HCT116 (cell line): ENCODE measurements around the gene PKN3. TPM values are rescaled to one million over a fixed set of nuclear protein-coding genes. Genes with fewer than 3 reads are reported as not detected.

Experiments used
- ATAC-seq: fragments of 200-7000 bp; cut with Tn5 transposase; 2 replicates; pipeline ENCODE4 v1.9.1; 2020; ENCODE audit warnings: mild to moderate bottlenecking, moderate library complexity
- BruUV-seq: library from RNA; stranded (reverse); fragments of 400-500 nt; replicated peaks from 2 replicates; lab custom pipeline; 2021; lab: Mats Ljungman, UMichigan
- CTCF ChIA-PET: fragments of 300-600 bp; sonication (Branson Sonifier 250); formaldehyde crosslinking; loops from one replicate; lab custom pipeline; 2021; ENCODE audit warnings: antibody characterized with exemption; lab: Charles Lee
- POLR2A ChIA-PET: fragments of 300-600, 350-600 bp; sonication (Branson Sonifier 250); formaldehyde crosslinking; loops from one replicate; lab custom pipeline; 2021; ENCODE audit warnings: antibody characterized with exemption; lab: Charles Lee
- RAD21 ChIA-PET, 2 experiments: fragments of 300-600 bp; sonication (Branson Sonifier 250); formaldehyde crosslinking; loops; one replicate each; lab custom pipeline; 2023; ENCODE audit warnings: low total read pairs in 2 of 2; ENCODE audit not compliant: uncharacterized antibody in 2 of 2, unreplicated experiment in 2 of 2, low non-redundant PET in 1 of 2; lab: Charles Lee
- DNase-seq: peaks from one replicate; pipeline ENCODE4 v3.0.0-alpha.2; 2010; ENCODE audit warnings: low read depth, low spot score
- H2AFZ ChIP-seq: fragments of 200-600 bp; shearing (Covaris generic), sonication (generic); 2 replicates; pipeline ENCODE4 v1.6.1; 2017; ENCODE audit warnings: low read depth, mixed run types, mixed read lengths, antibody characterized with exemption, low read length; ENCODE audit not compliant: poor library complexity, severe bottlenecking
- H3K27ac ChIP-seq: 2 replicates; pipeline ENCODE4 v1.5.1; 2012; ENCODE audit warnings: low read depth, low read length
- H3K27me3 ChIP-seq: fragments of 200-600 bp; sonication (generic); 2 replicates; pipeline ENCODE4 v1.6.1; 2016; ENCODE audit warnings: mixed run types, low read length, mixed read lengths; ENCODE audit not compliant: insufficient read depth
- H3K36me3 ChIP-seq, 2 experiments: fragments of 200-500 bp in 1 of 2; fragments of 200-600 bp in 1 of 2; sonication (Bioruptor generic) in 1 of 2; sonication (generic) in 1 of 2; 2 replicates each; pipeline versions ENCODE4 v1.5.1 to v1.6.1; 2014 to 2016; ENCODE audit warnings: low read length in 2 of 2, inconsistent platforms in 1 of 2, mixed read lengths in 1 of 2, mixed run types in 1 of 2; ENCODE audit not compliant: insufficient read depth in 2 of 2, control insufficient read depth in 1 of 2
- H3K4me1 ChIP-seq, 2 experiments: fragments of 200-600 bp in 1 of 2; sonication (generic) in 1 of 2; 2 replicates each; pipeline versions ENCODE4 v1.5.1 to v1.6.1; 2012 to 2017; ENCODE audit warnings: low read length in 2 of 2, inconsistent platforms in 1 of 2, mild to moderate bottlenecking in 1 of 2, mixed read lengths in 1 of 2, mixed run types in 1 of 2, moderate library complexity in 1 of 2; ENCODE audit not compliant: insufficient read depth in 2 of 2, control insufficient read depth in 1 of 2
- H3K4me2 ChIP-seq: fragments of 200-600 bp; sonication (generic); 2 replicates; pipeline ENCODE4 v1.6.1; 2017; ENCODE audit warnings: mixed run types, low read length, mixed read lengths
- H3K4me3 ChIP-seq, 2 experiments: fragments of 200-600 bp in 1 of 2; sonication (generic) in 1 of 2; replicated peaks in 1 of 2; 2 replicates each; pipeline ENCODE4 v1.5.1; 2011 to 2016; ENCODE audit warnings: low read length in 2 of 2, control low read depth in 1 of 2, low read depth in 1 of 2, mild to moderate bottlenecking in 1 of 2, mixed read lengths in 1 of 2, mixed run types in 1 of 2
- H3K79me2 ChIP-seq: fragments of 200-600 bp; sonication (generic); 2 replicates; pipeline ENCODE4 v1.6.1; 2017; ENCODE audit warnings: mild to moderate bottlenecking, mixed run types, low read length, moderate library complexity, mixed read lengths; ENCODE audit not compliant: insufficient read depth
- H3K9ac ChIP-seq: fragments of 200-600 bp; sonication (generic); 2 replicates; pipeline ENCODE4 v1.6.1; 2016; ENCODE audit warnings: low read length, mixed read lengths
- H3K9me2 ChIP-seq: fragments of 200-600 bp; sonication (generic), shearing (Covaris generic); 2 replicates; pipeline ENCODE4 v1.6.1; 2017; ENCODE audit warnings: mixed run types, mild to moderate bottlenecking, moderate library complexity; ENCODE audit not compliant: insufficient read depth
- H3K9me3 ChIP-seq, 2 experiments: fragments of 200-500 bp in 1 of 2; fragments of 200-600 bp in 1 of 2; sonication (Bioruptor generic) in 1 of 2; sonication (generic) in 1 of 2; 2 replicates each; pipeline ENCODE4 v1.6.1; 2014 to 2017; ENCODE audit warnings: low read length in 2 of 2, mixed read lengths in 2 of 2, inconsistent platforms in 1 of 2, low read depth in 1 of 2, mild to moderate bottlenecking in 1 of 2, mixed run types in 1 of 2, moderate library complexity in 1 of 2; ENCODE audit not compliant: control insufficient read depth in 1 of 2, insufficient read depth in 1 of 2
- H4K20me1 ChIP-seq: fragments of 200-600 bp; sonication (generic), shearing (Covaris generic); 2 replicates; pipeline ENCODE4 v1.6.1; 2017; ENCODE audit warnings: mixed run types, mild to moderate bottlenecking, moderate library complexity; ENCODE audit not compliant: insufficient read depth
- ATF3 ChIP-seq: IDR thresholded peaks from 2 replicates; pipeline ENCODE4 v1.6.1; 2012
- CTCF ChIP-seq, 3 experiments: fragments of 200-600 bp in 1 of 3; sonication (generic) in 1 of 3; IDR thresholded peaks in 2 of 3; conservative IDR thresholded peaks in 1 of 3; 2 replicates each; pipeline ENCODE4 v1.5.1; 2012 to 2017; ENCODE audit warnings: low read depth in 2 of 3, low read length in 2 of 3, antibody characterized with exemption in 1 of 3, borderline replicate concordance in 1 of 3, control low read depth in 1 of 3, mild to moderate bottlenecking in 1 of 3, mixed read lengths in 1 of 3, mixed run types in 1 of 3, moderate library complexity in 1 of 3; ENCODE audit not compliant: insufficient read depth in 1 of 3
- ELF1 ChIP-seq: IDR thresholded peaks from 2 replicates; pipeline ENCODE4 v1.6.1; 2012; ENCODE audit warnings: low read depth, borderline replicate concordance
- EZH2 ChIP-seq: fragments of 200-600 bp; sonication (generic); IDR thresholded peaks from 2 replicates; pipeline ENCODE4 v1.6.1; 2017; ENCODE audit warnings: antibody characterized with exemption, mixed run types
- FOSL1 ChIP-seq: IDR thresholded peaks from 2 replicates; pipeline ENCODE4 v1.6.1; 2012; ENCODE audit warnings: low read depth
- POLR2A ChIP-seq: IDR thresholded peaks from 2 replicates; pipeline ENCODE4 v1.7.0; 2011; ENCODE audit warnings: borderline replicate concordance; ENCODE audit not compliant: insufficient read depth, insufficient read length; ENCODE audit errors: extremely low read depth
- POLR2AphosphoS5 ChIP-seq: IDR thresholded peaks from 2 replicates; pipeline ENCODE4 v1.6.1; 2011; ENCODE audit warnings: mild to moderate bottlenecking, low read depth, low read length, moderate library complexity
- SRF ChIP-seq: IDR thresholded peaks from 2 replicates; pipeline ENCODE4 v1.6.1; 2012; ENCODE audit warnings: low read depth
- TCF7L2 ChIP-seq: IDR thresholded peaks from 2 replicates; pipeline ENCODE4 v1.7.0; 2011; ENCODE audit warnings: borderline replicate concordance, inconsistent platforms; ENCODE audit not compliant: insufficient read depth, insufficient read length; ENCODE audit errors: extremely low read depth
- YY1 ChIP-seq: IDR thresholded peaks from 2 replicates; pipeline ENCODE4 v1.6.1; 2011; ENCODE audit warnings: low read length, low read depth, moderate library complexity, mild to moderate bottlenecking; ENCODE audit not compliant: insufficient replicate concordance; ENCODE audit errors: extremely low read depth
- intact Hi-C: fragments of 100-400 bp; cut with micrococcal nuclease; formaldehyde crosslinking; loops from 2 replicates; pipeline ENCODE4 v1.10.0; 2022
- total RNA-seq: library from RNA; stranded (reverse); gene quantifications from one replicate; pipeline ENCODE4 v1.2.1, GENCODE V29; 2021; ENCODE audit not compliant: unreplicated experiment

PKN3 gene
- total RNA-seq, 1 experiment from 2014 or later, result 37.9 TPM

GRCh38 chr9:128715436-128715750 lies 13.1 kb downstream of the PKN3 start:
- no peaks in the 10 kb centered on the region for H3K9me2 ChIP-seq
- no peaks in the 10 kb centered on the region for H3K9me3 ChIP-seq
- ATAC-seq, result no peak
- peaks cover 5 to 8% of the 10 kb centered on the region in 2 experiments for H3K36me3 ChIP-seq
- H3K4me3 ChIP-seq, result no peak overlapping the region
- CTCF ChIA-PET, result no interaction called here
- H3K27ac ChIP-seq, result no peak overlapping the region
- no peak for DNase-seq
- H2AFZ ChIP-seq, result no peak overlapping the region
- no peak overlapping the region for H3K9ac ChIP-seq
- no peaks in the 10 kb centered on the region for H3K79me2 ChIP-seq
- no peak overlapping the region for H3K4me2 ChIP-seq
- H4K20me1 ChIP-seq, result no peaks in the 10 kb centered on the region
- no TSS peak for BruUV-seq
- intact Hi-C loops, result no loop called here
- TF ChIP-seq FOSL1, result no peak
- no peak for TF ChIP-seq ATF3
- TF ChIP-seq POLR2AphosphoS5, result no peak
- no peak for TF ChIP-seq SRF
- no peak for TF ChIP-seq TCF7L2
- no peak for TF ChIP-seq ELF1
- TF ChIP-seq POLR2A, result no peak
- no peak for TF ChIP-seq YY1
- no peak for TF ChIP-seq CTCF (IDR thresholded peaks at IDR 0.05 in 2 of 3, conservative IDR thresholded peaks at IDR 0.05 in 1 of 3; ENCODE audit: borderline replicate concordance in 1 of 3, insufficient read depth in 1 of 3, low read depth in 2 of 3, low read length in 2 of 3)
- TF ChIP-seq EZH2, result no peak
- POLR2A ChIA-PET, result no interaction called here
- no peaks in the 10 kb centered on the region for H3K27me3 ChIP-seq
- RAD21 ChIA-PET, result no interaction called here
- no peaks in the 10 kb centered on the region for H3K4me1 ChIP-seq
